WERI-Rb-1 (cell line): ENCODE data around the gene CFAP68.

ENCODE experiments used
- DNase-seq: peaks from one replicate; pipeline ENCODE4 v3.0.0-alpha.2; 2020
- H3K27ac ChIP-seq: fragments of 250-450 bp; sonication (Bioruptor Pico); 2 replicates; pipeline ENCODE4 v1.5.1; 2020; ENCODE audit warnings: mild to moderate bottlenecking, moderate library complexity
- H3K27me3 ChIP-seq: fragments of 250-450 bp; sonication (Bioruptor Pico); 2 replicates; pipeline ENCODE4 v1.5.1; 2021; ENCODE audit warnings: mild to moderate bottlenecking, low read depth, moderate library complexity; ENCODE audit not compliant: insufficient read depth, severe bottlenecking
- H3K36me3 ChIP-seq: fragments of 250-450 bp; sonication (Bioruptor Pico); 2 replicates; pipeline ENCODE4 v1.5.1; 2020; ENCODE audit warnings: mild to moderate bottlenecking, moderate library complexity
- H3K4me3 ChIP-seq: 2 replicates; pipeline ENCODE4 v1.5.1; 2011; ENCODE audit warnings: low read depth, mild to moderate bottlenecking, control low read depth, low read length
- H3K9me3 ChIP-seq: fragments of 250-450 bp; sonication (Bioruptor Pico); 2 replicates; pipeline ENCODE4 v1.5.1; 2021; ENCODE audit warnings: mild to moderate bottlenecking, moderate library complexity; ENCODE audit not compliant: severe bottlenecking
- TF ChIP-seq, protein P1 (sequence below): IDR thresholded peaks from 2 replicates; pipeline ENCODE4 v1.5.1; 2011; ENCODE audit warnings: low read depth, mild to moderate bottlenecking, control low read depth, inconsistent platforms, low read length

CFAP68 gene

DNA sequence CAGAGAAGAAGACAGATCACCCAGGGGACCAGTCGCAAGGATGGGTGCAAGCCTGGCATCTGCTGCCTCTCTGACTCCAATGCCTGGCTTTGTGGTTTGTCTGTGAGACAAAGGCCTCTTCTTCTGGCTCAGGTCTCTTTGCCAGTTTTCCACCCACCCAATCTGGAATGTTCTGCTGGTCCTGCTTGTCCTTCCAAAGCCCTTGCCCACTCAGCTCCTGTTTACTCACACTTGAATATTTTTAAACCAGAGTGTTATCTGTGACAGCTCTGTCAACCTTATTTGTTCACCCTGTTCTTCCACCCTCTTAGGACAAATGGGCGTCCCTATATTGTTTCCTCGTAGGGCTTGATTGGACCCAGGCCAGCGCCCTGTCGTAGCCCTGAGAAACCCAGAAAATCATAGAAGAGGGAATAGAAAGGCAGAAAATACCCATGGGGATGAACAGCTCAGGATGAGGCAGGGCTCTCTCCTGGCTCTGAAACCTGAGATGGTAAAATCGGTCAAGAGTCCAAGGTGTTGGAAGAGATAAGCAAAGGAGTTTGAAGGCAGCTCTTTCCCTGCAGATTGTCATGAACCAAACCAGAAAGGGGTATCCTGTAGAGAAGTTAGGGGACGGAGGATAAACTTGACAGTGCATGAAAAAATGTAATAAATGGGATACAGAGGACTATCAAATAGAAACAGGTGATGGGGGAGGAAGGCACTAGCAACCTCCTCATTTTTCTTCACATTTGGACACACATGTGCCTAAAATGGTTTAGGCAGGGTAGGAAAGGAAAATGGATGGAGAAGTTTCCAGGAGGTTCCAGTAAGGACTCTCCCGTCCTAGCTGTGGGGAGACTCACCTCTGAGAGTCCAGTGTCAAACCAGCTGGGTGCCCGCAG is 31.6 kb downstream of the CFAP68 start:
- Histone ChIP-seq H3K27ac (no peak overlapping the region), H3K27me3 (no peaks in the 10 kb centered on the region), H3K9me3 (no peaks in the 10 kb centered on the region), H3K4me3 (no peak overlapping the region), H3K36me3 (no peaks in the 10 kb centered on the region)
- DNase-seq: no peak
- TF ChIP-seq, protein P1, sequence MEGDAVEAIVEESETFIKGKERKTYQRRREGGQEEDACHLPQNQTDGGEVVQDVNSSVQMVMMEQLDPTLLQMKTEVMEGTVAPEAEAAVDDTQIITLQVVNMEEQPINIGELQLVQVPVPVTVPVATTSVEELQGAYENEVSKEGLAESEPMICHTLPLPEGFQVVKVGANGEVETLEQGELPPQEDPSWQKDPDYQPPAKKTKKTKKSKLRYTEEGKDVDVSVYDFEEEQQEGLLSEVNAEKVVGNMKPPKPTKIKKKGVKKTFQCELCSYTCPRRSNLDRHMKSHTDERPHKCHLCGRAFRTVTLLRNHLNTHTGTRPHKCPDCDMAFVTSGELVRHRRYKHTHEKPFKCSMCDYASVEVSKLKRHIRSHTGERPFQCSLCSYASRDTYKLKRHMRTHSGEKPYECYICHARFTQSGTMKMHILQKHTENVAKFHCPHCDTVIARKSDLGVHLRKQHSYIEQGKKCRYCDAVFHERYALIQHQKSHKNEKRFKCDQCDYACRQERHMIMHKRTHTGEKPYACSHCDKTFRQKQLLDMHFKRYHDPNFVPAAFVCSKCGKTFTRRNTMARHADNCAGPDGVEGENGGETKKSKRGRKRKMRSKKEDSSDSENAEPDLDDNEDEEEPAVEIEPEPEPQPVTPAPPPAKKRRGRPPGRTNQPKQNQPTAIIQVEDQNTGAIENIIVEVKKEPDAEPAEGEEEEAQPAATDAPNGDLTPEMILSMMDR: no peak

DNA sequence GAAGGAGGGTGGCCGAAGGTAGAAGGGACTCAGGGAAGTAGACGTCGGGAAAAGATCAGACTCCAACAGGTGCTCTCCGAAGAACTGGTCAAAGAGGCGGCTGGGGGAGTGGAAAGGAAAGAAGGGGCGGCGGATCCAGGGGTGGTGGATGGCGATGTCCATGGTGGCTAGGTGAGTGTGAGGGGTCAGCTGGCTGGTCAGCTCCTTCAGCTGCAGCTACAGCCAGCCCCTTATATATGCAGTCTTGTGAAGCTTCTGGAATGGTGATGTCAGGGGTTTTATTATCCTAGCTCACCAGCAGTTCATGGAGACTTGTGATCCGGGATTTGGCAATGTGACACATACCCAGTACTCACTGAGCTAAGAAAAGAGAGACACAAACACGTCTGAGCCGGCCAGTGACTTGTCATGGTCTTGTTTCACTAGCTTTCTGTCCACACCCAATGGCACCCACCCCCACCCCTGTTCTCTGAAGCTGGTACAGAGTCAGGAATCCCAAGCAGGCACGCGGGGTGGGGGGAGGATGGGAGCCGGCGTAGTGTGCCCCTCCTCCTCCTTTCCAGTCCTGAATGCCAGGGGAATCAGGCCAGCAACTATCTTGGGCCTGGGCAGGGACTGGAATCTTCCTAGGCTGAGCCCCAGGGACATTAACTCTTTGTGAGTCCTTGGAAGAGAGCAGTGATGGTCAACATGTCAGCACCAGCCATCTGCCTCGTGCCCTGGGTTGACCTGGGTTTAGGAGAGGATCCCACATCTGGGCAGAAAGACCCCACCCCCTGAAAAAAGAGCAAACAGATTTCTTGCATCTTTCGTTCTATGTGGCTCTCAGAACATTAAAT is 32.4 kb downstream of the CFAP68 start, which contains the start of gene CRYAB:
Gene CRYAB, minus strand, starts transcription at position 208 of the 839 bp plus-strand sequence. Its CDS starts 46 bp downstream, at position 162.
- Histone ChIP-seq H3K4me3 (no peak within 1 kb of the TSS), H3K36me3 (no peaks in the 10 kb centered on the region), H3K9me3 (no peaks in the 10 kb centered on the region), H3K27me3 (no peaks in the 10 kb centered on the region), H3K27ac (no peak within 1 kb of the TSS)
- TF ChIP-seq, protein P1: no peak
- DNase-seq: no peak

GRCh38 chr11:111912535-111912934 is 33.2 kb downstream of the CFAP68 start, which contains the start of gene HSPB2:
HSPB2 (plus strand) TSS chr11:111912734; CDS start chr11:111912830, 96 bp downstream.
- H3K27me3 ChIP-seq: no peaks in the 10 kb centered on the region
- H3K27ac ChIP-seq: no peak within 1 kb of the TSS
- H3K36me3 ChIP-seq: no peaks in the 10 kb centered on the region
- H3K9me3 ChIP-seq: no peaks in the 10 kb centered on the region
- no peak for DNase-seq
- TF ChIP-seq, protein P1: no peak
- H3K4me3 ChIP-seq: no peak within 1 kb of the TSS

- no peak for DNase-seq
- Histone ChIP-seq H3K4me3 (no peak overlapping the region), H3K9me3 (no peaks in the 10 kb centered on the region), H3K27me3 (no peaks in the 10 kb centered on the region), H3K27ac (no peak overlapping the region), H3K36me3 (no peaks in the 10 kb centered on the region)
- TF ChIP-seq, protein P1: no peak
Observed at GRCh38 chr11:111913031-111913861, 33.9 kb downstream of the CFAP68 start.

GRCh38 chr11:111913997-111914396 is 34.7 kb downstream of the CFAP68 start:
- no peaks in the 10 kb centered on the region for H3K27me3 ChIP-seq
- H3K4me3 ChIP-seq: no peak overlapping the region
- H3K27ac ChIP-seq: no peak overlapping the region
- no peaks in the 10 kb centered on the region for H3K9me3 ChIP-seq
- TF ChIP-seq, protein P1: no peak
- H3K36me3 ChIP-seq: no peaks in the 10 kb centered on the region
- no peak for DNase-seq
